Measurements from ENCODE around the gene MYRIP. TPM values are rescaled to one million over a fixed set of nuclear protein-coding genes. Genes with fewer than 3 reads are reported as not detected.

Gene MYRIP
- total and polyA plus RNA-seq, 2 of the 4 experiments (the other 2 are of a cell fraction): not detected

DNA sequence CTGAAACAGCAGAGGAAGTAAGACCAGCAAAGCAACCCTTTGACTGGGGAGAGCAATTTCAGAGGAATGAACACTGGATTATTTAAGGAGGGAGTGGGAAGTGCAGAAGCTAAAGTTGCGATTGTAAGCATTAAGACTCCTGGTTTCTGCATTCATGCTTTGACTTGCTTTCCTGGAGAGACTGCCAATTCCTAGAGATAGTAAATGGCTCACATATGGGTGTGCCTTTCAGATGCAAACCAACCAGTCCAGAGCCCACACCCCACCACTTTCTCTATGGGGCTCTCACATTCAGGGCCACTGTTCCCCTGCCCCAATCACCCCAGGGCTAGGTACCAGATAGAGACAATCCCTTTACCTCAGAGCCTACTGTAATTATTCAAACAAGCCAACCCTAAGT is 299.2 kb downstream of the MYRIP start:
- Histone ChIP-seq H3K9ac (ENCODE audit: low read depth, low read length) (no peak overlapping the region), H2BK15ac (ENCODE audit: low read depth, low read length) (no peak overlapping the region), H3K4me1 (ENCODE audit: control insufficient read depth, insufficient read depth, low read length) (no peaks in the 10 kb centered on the region), H3K56ac (ENCODE audit: extremely low read depth, insufficient read depth, low read length) (no peak overlapping the region), H3K14ac (replicated peaks; ENCODE audit: low read depth, low read length) (no peak overlapping the region), H3K9me3 (ENCODE audit: control insufficient read depth, insufficient read depth, low read length) (peaks cover 11% of the 10 kb centered on the region), H3K4ac (ENCODE audit: low read depth, low read length) (no peak overlapping the region), H3K4me3 (ENCODE audit: insufficient read depth, low read depth, low read length) (no peak overlapping the region), H2BK120ac (ENCODE audit: low read depth, low read length) (no peak overlapping the region), H4K5ac (ENCODE audit: low read depth, low read length) (no peak overlapping the region), H2BK5ac (ENCODE audit: low read depth, low read length, poor library complexity, severe bottlenecking) (no peak overlapping the region), H4K8ac (ENCODE audit: low read depth in 2 of 2, low read length in 2 of 2) (no peak overlapping the region), H3K36me3 (ENCODE audit: control insufficient read depth, insufficient read depth, low read length) (no peaks in the 10 kb centered on the region), H3K23ac (ENCODE audit: low read depth, low read length) (no peak overlapping the region), H3K18ac (ENCODE audit: low read depth, low read length) (no peak overlapping the region), H2AFZ (replicated peaks; ENCODE audit: low read length, poor library complexity) (no peak overlapping the region), H2AK9ac (replicated peaks; ENCODE audit: low read depth, low read length, poor library complexity) (no peak overlapping the region), H3K9me1 (ENCODE audit: insufficient read depth, low read length) (no peaks in the 10 kb centered on the region), H4K20me1 (ENCODE audit: insufficient read depth, low read length) (no peaks in the 10 kb centered on the region), H3K4me2 (ENCODE audit: low read depth, low read length) (no peak overlapping the region), H3K79me1 (ENCODE audit: low read depth in 1 of 2, low read length in 2 of 2) (no peaks in the 10 kb centered on the region), H2BK20ac (ENCODE audit: low read depth, low read length) (no peak overlapping the region), H4K91ac (ENCODE audit: insufficient read depth, low read depth, low read length) (no peak overlapping the region), H2AK5ac (ENCODE audit: low read depth, low read length) (no peak overlapping the region), H3K27me3 (ENCODE audit: control insufficient read depth, insufficient read depth, low read length) (no peaks in the 10 kb centered on the region), H3K27ac (ENCODE audit: insufficient read depth, low read length) (no peak overlapping the region)
- POLR2A ChIA-PET (ENCODE audit: unreplicated experiment): no interaction called here
- dilution Hi-C loops (cut with HindIII; ENCODE audit: low sequenced_read_pairs, unreplicated experiment): no loop called here
- in situ Hi-C loops (cut with MboI; ENCODE audit: low sequenced_read_pairs): no loop called here
- TF ChIP-seq CTCF (conservative IDR thresholded peaks at IDR 0.05; ENCODE audit: low read depth, low read length): no peak
- no peak for TF ChIP-seq RCOR1 (IDR thresholded peaks at IDR 0.05; ENCODE audit: insufficient replicate concordance, low read length)
- TF ChIP-seq RFX5 (IDR thresholded peaks at IDR 0.05; ENCODE audit: low read depth, low read length): no peak
- no peak for TF ChIP-seq RAD21 (IDR thresholded peaks at IDR 0.05; ENCODE audit: low read length)
- no peak for TF ChIP-seq POLR2A (IDR thresholded peaks at IDR 0.05; ENCODE audit: low read depth, low read length)
- TF ChIP-seq CEBPB (IDR thresholded peaks at IDR 0.05; ENCODE audit: low read depth, low read length): no peak
- no peak for TF ChIP-seq FOS (IDR thresholded peaks at IDR 0.05; ENCODE audit: low read depth, low read length)
- no peak for TF ChIP-seq MAFK (IDR thresholded peaks at IDR 0.05; ENCODE audit: low read depth, low read length)
- no peak for TF ChIP-seq MXI1 (IDR thresholded peaks at IDR 0.05; ENCODE audit: borderline replicate concordance, low read depth, low read length)
- TF ChIP-seq SMC3 (IDR thresholded peaks at IDR 0.05; ENCODE audit: low read depth, low read length): no peak
- CTCF ChIA-PET: no interaction called here
- ATAC-seq (ENCODE audit: low read depth) (no peak), DNase-seq (no peak)
- intact Hi-C loops (cut with micrococcal nuclease): no loop called here
- no TSS peak for BruUV-seq (replicated peaks)
- no CpG with 5 or more reads among the region's 1 CpG for WGBS, 2 experiments (ENCODE audit: extremely low coverage in 2 of 2, insufficient read length in 1 of 2)
